H9 (cell line): ENCODE measurements around the gene DAPL1. TPM values are rescaled to one million over a fixed set of nuclear protein-coding genes. Genes with fewer than 3 reads are reported as not detected.

Source experiments
- DNase-seq: peaks from one replicate; pipeline ENCODE4 v3.0.0-alpha.2; 2017
- H2AFZ ChIP-seq: one replicate; pipeline ENCODE4 v1.6.1; 2013; ENCODE audit warnings: mild to moderate bottlenecking, low read length, control low read depth, moderate library complexity
- H2AK5ac ChIP-seq: 2 replicates; pipeline ENCODE4 v1.6.1; 2013; ENCODE audit warnings: low read length, control low read depth, mixed read lengths; ENCODE audit not compliant: insufficient read length
- H2BK120ac ChIP-seq: one replicate; pipeline ENCODE4 v1.6.1; 2013; ENCODE audit warnings: low read depth, mild to moderate bottlenecking, low read length, control low read depth, inconsistent platforms; ENCODE audit not compliant: poor library complexity, severe bottlenecking
- H2BK12ac ChIP-seq: 2 replicates; pipeline ENCODE4 v1.6.1; 2013; ENCODE audit warnings: low read length, control low read depth, mixed read lengths, low read depth; ENCODE audit not compliant: insufficient read length
- H2BK15ac ChIP-seq: 2 replicates; pipeline ENCODE4 v1.6.1; 2013; ENCODE audit warnings: low read depth, low read length, control low read depth
- H2BK20ac ChIP-seq: one replicate; pipeline ENCODE4 v1.6.1; 2013; ENCODE audit warnings: low read depth, mild to moderate bottlenecking, low read length, control low read depth, inconsistent platforms; ENCODE audit not compliant: poor library complexity, severe bottlenecking
- H2BK5ac ChIP-seq: 2 replicates; pipeline ENCODE4 v1.6.1; 2013; ENCODE audit warnings: low read length, control low read depth, mixed read lengths; ENCODE audit not compliant: insufficient read length
- H3K14ac ChIP-seq: 2 replicates; pipeline ENCODE4 v1.6.1; 2013; ENCODE audit warnings: low read length, control low read depth; ENCODE audit not compliant: insufficient read depth
- H3K18ac ChIP-seq: 2 replicates; pipeline ENCODE4 v1.6.1; 2013; ENCODE audit warnings: low read depth, mild to moderate bottlenecking, mixed read lengths, low read length, control low read depth; ENCODE audit not compliant: insufficient read length
- H3K23ac ChIP-seq: 2 replicates; pipeline ENCODE4 v1.6.1; 2013; ENCODE audit warnings: low read length, control low read depth, mixed read lengths, low read depth; ENCODE audit not compliant: insufficient read length
- H3K23me2 ChIP-seq: 2 replicates; pipeline ENCODE4 v1.6.1; 2013; ENCODE audit warnings: low read depth, mild to moderate bottlenecking, mixed read lengths, low read length, control low read depth; ENCODE audit not compliant: insufficient read length, poor library complexity, severe bottlenecking
- H3K27ac ChIP-seq: 2 replicates; pipeline ENCODE4 v1.5.1; 2013; ENCODE audit warnings: low read length, control low read depth, mixed read lengths, low read depth; ENCODE audit not compliant: insufficient read length
- H3K27me3 ChIP-seq: 2 replicates; pipeline ENCODE4 v1.6.1; 2013; ENCODE audit warnings: low read length, control low read depth, inconsistent platforms; ENCODE audit not compliant: insufficient read depth
- H3K4ac ChIP-seq: 2 replicates; pipeline ENCODE4 v1.6.1; 2013; ENCODE audit warnings: low read depth, mild to moderate bottlenecking, control low read depth, inconsistent platforms, low read length, moderate library complexity
- H3K4me1 ChIP-seq: 2 replicates; pipeline ENCODE4 v1.6.1; 2013; ENCODE audit warnings: low read length, control low read depth, inconsistent platforms; ENCODE audit not compliant: insufficient read depth
- H3K4me2 ChIP-seq: 2 replicates; pipeline ENCODE4 v1.6.1; 2013; ENCODE audit warnings: low read length, control low read depth, mixed read lengths; ENCODE audit not compliant: insufficient read length, insufficient read depth
- H3K56ac ChIP-seq: 2 replicates; pipeline ENCODE4 v1.6.1; 2013; ENCODE audit warnings: low read depth, mild to moderate bottlenecking, mixed read lengths, low read length, control low read depth; ENCODE audit not compliant: insufficient read length
- H3K79me1 ChIP-seq: 2 replicates; pipeline ENCODE4 v1.6.1; 2013; ENCODE audit warnings: low read depth, mild to moderate bottlenecking, moderate library complexity, low read length, control low read depth, inconsistent platforms; ENCODE audit not compliant: insufficient read depth, poor library complexity, severe bottlenecking
- H3K79me2 ChIP-seq: 2 replicates; pipeline ENCODE4 v1.6.1; 2013; ENCODE audit warnings: low read length, control low read depth, inconsistent platforms; ENCODE audit not compliant: insufficient read depth
- H3K9ac ChIP-seq: 2 replicates; pipeline ENCODE4 v1.6.1; 2013; ENCODE audit warnings: low read length, control low read depth, mixed read lengths; ENCODE audit not compliant: insufficient read length; ENCODE audit errors: extremely low read depth
- H3K9me3 ChIP-seq: one replicate; pipeline ENCODE4 v1.6.1; 2013; ENCODE audit warnings: low read depth, low read length, inconsistent platforms; ENCODE audit not compliant: control insufficient read depth
- H3T11ph ChIP-seq: one replicate; pipeline ENCODE4 v1.6.1; 2013; ENCODE audit warnings: mild to moderate bottlenecking, low read length, control low read depth, inconsistent platforms
- H4K20me1 ChIP-seq: one replicate; pipeline ENCODE4 v1.6.1; 2013; ENCODE audit not compliant: control insufficient read depth, insufficient read length, insufficient read depth
- H4K5ac ChIP-seq: 2 replicates; pipeline ENCODE4 v1.6.1; 2013; ENCODE audit warnings: low read depth, mild to moderate bottlenecking, mixed read lengths, low read length, control low read depth; ENCODE audit not compliant: insufficient read length
- H4K8ac ChIP-seq: replicated peaks from 2 replicates; pipeline ENCODE4 v1.6.1; 2013; ENCODE audit warnings: low read length, control low read depth, mixed read lengths, low read depth; ENCODE audit not compliant: insufficient read length
- H4K91ac ChIP-seq: 2 replicates; pipeline ENCODE4 v1.6.1; 2013; ENCODE audit warnings: low read depth, mild to moderate bottlenecking, moderate library complexity, mixed read lengths, low read length, control low read depth; ENCODE audit not compliant: insufficient read length
- H3K27ac Mint-ChIP-seq, 3 experiments: 2 replicates in 2 of 3; 3 replicates in 1 of 3; pipeline ENCODE4 v1.8.0; 2020 to 2021; ENCODE audit warnings: mixed read lengths in 3 of 3, mild to moderate bottlenecking in 1 of 3, moderate library complexity in 1 of 3
- H3K27me3 Mint-ChIP-seq: 2 replicates; pipeline ENCODE4 v1.8.0; 2021; ENCODE audit warnings: low read depth, mild to moderate bottlenecking, moderate library complexity, mixed read lengths
- H3K36me3 Mint-ChIP-seq, 3 experiments: 2 replicates in 2 of 3; 3 replicates in 1 of 3; pipeline ENCODE4 v1.8.0; 2020 to 2021; ENCODE audit warnings: low read depth in 3 of 3, mixed read lengths in 3 of 3; ENCODE audit not compliant: insufficient read depth in 1 of 3
- H3K4me1 Mint-ChIP-seq, 2 experiments: 2 replicates each; pipeline ENCODE4 v1.8.0; 2020; ENCODE audit warnings: mixed read lengths in 2 of 2
- H3K4me3 Mint-ChIP-seq, 2 experiments: 2 replicates in 1 of 2; 3 replicates in 1 of 2; pipeline ENCODE4 v1.8.0; 2020 to 2021; ENCODE audit warnings: mild to moderate bottlenecking in 2 of 2, mixed read lengths in 2 of 2, moderate library complexity in 1 of 2
- H3K9me3 Mint-ChIP-seq, 2 experiments: 2 replicates in 1 of 2; 3 replicates in 1 of 2; pipeline ENCODE4 v1.8.0; 2020; ENCODE audit warnings: mild to moderate bottlenecking in 2 of 2, mixed read lengths in 2 of 2, moderate library complexity in 1 of 2
- CTCF ChIP-seq: fragments of 200-600 bp; sonication (generic); conservative IDR thresholded peaks from 3 replicates; pipeline ENCODE4 v1.8.0; 2021; ENCODE audit warnings: antibody characterized with exemption, mild to moderate bottlenecking
- WGBS: extraction: QIAGEN DNeasy Blood & Tissue Kit; methylation state at CpG from one replicate; pipeline ENCODE4 v1.1.7; 2013; ENCODE audit warnings: missing lambda C conversion rate, low lambda C conversion rate, mixed read lengths; ENCODE audit not compliant: insufficient read length; ENCODE audit errors: extremely low coverage; 5-methylcytosine and 5-hydroxymethylcytosine counted together
- total RNA-seq: library from RNA; stranded (reverse); gene quantifications from 2 replicates; pipeline ENCODE4 v1.2.1, GENCODE V29; 2021

The DAPL1 gene
- total RNA-seq, 1 experiment from 2014 or later = not detected

DNA sequence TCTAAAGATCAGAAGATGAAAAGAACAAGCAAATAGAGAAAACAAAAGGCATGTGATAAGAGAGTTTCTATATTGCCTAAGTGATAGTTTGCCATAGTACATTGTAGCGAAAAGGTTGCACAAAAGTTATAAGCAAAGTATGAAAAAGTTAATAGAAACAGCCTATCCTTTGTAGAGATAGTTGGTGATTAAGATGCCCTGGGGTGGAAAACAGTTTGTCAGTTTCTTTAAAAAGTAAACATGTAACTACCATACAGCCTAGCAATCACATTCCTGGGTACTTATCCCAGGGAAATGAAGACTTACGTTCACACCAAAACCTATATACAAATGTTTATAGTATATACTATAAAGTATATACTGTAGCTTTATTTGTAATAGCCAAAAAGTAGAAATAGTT lies 16.9 kb upstream of the DAPL1 start:
- no peak overlapping the region for H3T11ph ChIP-seq
- H3K9me3 ChIP-seq = no peaks in the 10 kb centered on the region
- H3K27me3 ChIP-seq = no peaks in the 10 kb centered on the region
- no peaks in the 10 kb centered on the region for H3K79me2 ChIP-seq
- DNase-seq = no peak
- Mint-ChIP-seq H3K36me3 (no peaks in the 10 kb centered on the region), H3K4me1 (peaks cover 20 to 31% of the 10 kb centered on the region in 2 experiments), H3K9me3 (no peaks in the 10 kb centered on the region), H3K4me3 (no peak overlapping the region), H3K27ac (no peak overlapping the region), H3K27me3 (no peaks in the 10 kb centered on the region)
- no peaks in the 10 kb centered on the region for H3K79me1 ChIP-seq
- H3K4ac ChIP-seq = no peak overlapping the region
- H2AK5ac ChIP-seq = no peak overlapping the region
- no peak overlapping the region for H4K91ac ChIP-seq
- H4K20me1 ChIP-seq = no peaks in the 10 kb centered on the region
- no peak overlapping the region for H2BK12ac ChIP-seq
- H2BK5ac ChIP-seq = no peak overlapping the region
- no peak overlapping the region for H2BK15ac ChIP-seq
- H3K18ac ChIP-seq = no peak overlapping the region
- no peak overlapping the region for H3K27ac ChIP-seq
- no peak overlapping the region for H3K14ac ChIP-seq
- H3K23ac ChIP-seq = no peak overlapping the region
- H2BK20ac ChIP-seq = no peak overlapping the region
- H4K8ac ChIP-seq = no peak overlapping the region
- no peak overlapping the region for H3K9ac ChIP-seq
- H2BK120ac ChIP-seq = no peak overlapping the region
- no peak for TF ChIP-seq CTCF
- no peaks in the 10 kb centered on the region for H3K23me2 ChIP-seq
- H3K4me1 ChIP-seq = peaks cover 14% of the 10 kb centered on the region
- no CpG with 5 or more reads among the region's 2 CpGs for WGBS
- no peak overlapping the region for H2AFZ ChIP-seq
- H4K5ac ChIP-seq = no peak overlapping the region
- H3K56ac ChIP-seq = no peak overlapping the region
- H3K4me2 ChIP-seq = no peak overlapping the region
